Neutrophil (primary cell): Measurements from ENCODE around the gene LRRTM1.

Experiments
- H3K27ac ChIP-seq: fragments of 200-600 bp; sonication (generic); 2 replicates; pipeline ENCODE4 v1.5.1; 2016; ENCODE audit warnings: mild to moderate bottlenecking, moderate library complexity
- H3K27me3 ChIP-seq: fragments of 200-600 bp; sonication (generic); 2 replicates; pipeline ENCODE4 v1.6.0; 2016; ENCODE audit warnings: mild to moderate bottlenecking
- H3K36me3 ChIP-seq: fragments of 200-600 bp; sonication (generic); 2 replicates; pipeline ENCODE4 v1.5.1; 2017
- H3K4me1 ChIP-seq, 2 experiments: fragments of 200-600 bp in 1 of 2; sonication (generic) in 1 of 2; 1 replicate in 1 of 2; 2 replicates in 1 of 2; pipeline versions ENCODE4 v1.5.1 to v1.6.1; 2013 to 2016; ENCODE audit warnings: low read depth in 1 of 2, low read length in 1 of 2, mild to moderate bottlenecking in 1 of 2, moderate library complexity in 1 of 2; ENCODE audit not compliant: control insufficient read depth in 1 of 2, insufficient read depth in 1 of 2
- H3K4me3 ChIP-seq, 2 experiments: fragments of 200-600 bp in 1 of 2; sonication (generic) in 1 of 2; 1 replicate in 1 of 2; 2 replicates in 1 of 2; pipeline ENCODE4 v1.5.1; 2013 to 2016; ENCODE audit warnings: low read depth in 1 of 2, low read length in 1 of 2, mild to moderate bottlenecking in 1 of 2, moderate library complexity in 1 of 2
- H3K9me3 ChIP-seq: fragments of 200-600 bp; sonication (generic); 2 replicates; pipeline ENCODE4 v1.5.1; 2016
- CTCF ChIP-seq: fragments of 200-600 bp; sonication (generic); IDR thresholded peaks from 2 replicates; pipeline ENCODE4 v1.5.1; 2016; ENCODE audit warnings: antibody characterized with exemption

The LRRTM1 gene

GRCh38 chr2:80303909-80304837, at the start of gene LRRTM1:
TSS of gene LRRTM1 (minus strand) at chr2:80304752. CDS start at chr2:80303819, 933 bp downstream.
- H3K4me1 ChIP-seq: no peaks in the 10 kb centered on the region
- H3K36me3 ChIP-seq: no peaks in the 10 kb centered on the region
- H3K27me3 ChIP-seq: peaks cover 78% of the 10 kb centered on the region
- no peak within 1 kb of the TSS for H3K27ac ChIP-seq
- H3K4me3 ChIP-seq: no peak within 1 kb of the TSS
- TF ChIP-seq CTCF: no peak
- H3K9me3 ChIP-seq: no peaks in the 10 kb centered on the region

GRCh38 chr2:80351231-80351630, 46.7 kb upstream of the LRRTM1 start:
- Histone ChIP-seq H3K27ac (no peak overlapping the region), H3K9me3 (no peaks in the 10 kb centered on the region), H3K27me3 (no peaks in the 10 kb centered on the region), H3K4me1 (no peaks in the 10 kb centered on the region), H3K36me3 (no peaks in the 10 kb centered on the region), H3K4me3 (no peak overlapping the region)
- TF ChIP-seq CTCF: no peak

GRCh38 chr2:80348953-80349352, 44.4 kb upstream of the LRRTM1 start:
- no peak for TF ChIP-seq CTCF
- Histone ChIP-seq H3K4me1 (no peaks in the 10 kb centered on the region), H3K27me3 (no peaks in the 10 kb centered on the region), H3K36me3 (no peaks in the 10 kb centered on the region), H3K9me3 (no peaks in the 10 kb centered on the region), H3K27ac (no peak overlapping the region), H3K4me3 (no peak overlapping the region)

- Histone ChIP-seq H3K4me1 (no peaks in the 10 kb centered on the region), H3K27me3 (no peaks in the 10 kb centered on the region), H3K4me3 (no peak overlapping the region), H3K36me3 (no peaks in the 10 kb centered on the region), H3K9me3 (no peaks in the 10 kb centered on the region), H3K27ac (no peak overlapping the region)
- TF ChIP-seq CTCF: no peak
Measured at GRCh38 chr2:80348078-80348477, 43.5 kb upstream of the LRRTM1 start.

- Histone ChIP-seq H3K9me3 (no peaks in the 10 kb centered on the region), H3K4me3 (no peak overlapping the region), H3K36me3 (no peaks in the 10 kb centered on the region), H3K27ac (no peak overlapping the region), H3K27me3 (no peaks in the 10 kb centered on the region), H3K4me1 (no peaks in the 10 kb centered on the region)
- TF ChIP-seq CTCF: no peak
Measured at GRCh38 chr2:80340022-80340421, 35.5 kb upstream of the LRRTM1 start.
